HG02938 (cell line): Measurements from ENCODE around the gene MRGPRE.

Experiments
- ATAC-seq: cut with Tn5 transposase; IDR thresholded peaks from one replicate; pipeline ENCODE4 v1.9.1; 2021; ENCODE audit warnings: mild to moderate bottlenecking, moderate library complexity; ENCODE audit not compliant: unreplicated experiment

MRGPRE gene

DNA sequence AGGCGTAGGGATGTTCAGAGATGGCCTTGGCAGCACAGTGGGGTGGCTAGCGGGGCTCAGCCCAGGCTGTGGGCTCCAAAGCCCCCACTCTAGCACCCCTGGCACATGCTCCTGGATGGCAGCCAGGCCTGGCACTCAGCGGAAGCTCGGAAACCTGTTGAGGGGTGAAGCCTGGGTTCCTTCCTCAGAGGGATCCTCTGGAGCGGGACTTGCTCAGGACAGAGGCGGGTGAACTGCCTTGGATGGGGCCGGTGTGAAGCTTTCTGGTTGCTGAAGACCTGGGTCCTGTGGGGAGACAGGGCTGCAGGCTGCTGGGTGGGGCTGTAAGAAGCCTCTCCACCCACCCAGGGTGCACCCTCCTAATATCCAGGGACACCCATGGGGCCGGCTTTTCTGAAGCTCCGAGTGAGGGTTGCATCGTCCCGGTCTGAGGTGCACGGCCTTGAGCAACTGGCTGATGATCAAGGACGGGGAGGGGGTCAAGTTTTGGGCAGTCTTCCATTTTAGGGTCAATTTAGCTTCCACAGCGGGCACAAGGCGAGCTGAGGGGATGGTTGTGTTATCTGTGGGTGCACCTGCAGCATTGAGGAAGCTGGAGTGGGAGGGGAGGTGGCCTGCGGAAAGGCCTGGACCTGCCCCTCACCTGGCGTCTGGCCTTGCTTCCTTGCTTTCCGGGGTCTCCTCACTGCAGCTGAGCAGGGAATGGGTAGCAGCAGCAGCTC, 5.2 kb downstream of the MRGPRE start:
- no peak for ATAC-seq

DNA sequence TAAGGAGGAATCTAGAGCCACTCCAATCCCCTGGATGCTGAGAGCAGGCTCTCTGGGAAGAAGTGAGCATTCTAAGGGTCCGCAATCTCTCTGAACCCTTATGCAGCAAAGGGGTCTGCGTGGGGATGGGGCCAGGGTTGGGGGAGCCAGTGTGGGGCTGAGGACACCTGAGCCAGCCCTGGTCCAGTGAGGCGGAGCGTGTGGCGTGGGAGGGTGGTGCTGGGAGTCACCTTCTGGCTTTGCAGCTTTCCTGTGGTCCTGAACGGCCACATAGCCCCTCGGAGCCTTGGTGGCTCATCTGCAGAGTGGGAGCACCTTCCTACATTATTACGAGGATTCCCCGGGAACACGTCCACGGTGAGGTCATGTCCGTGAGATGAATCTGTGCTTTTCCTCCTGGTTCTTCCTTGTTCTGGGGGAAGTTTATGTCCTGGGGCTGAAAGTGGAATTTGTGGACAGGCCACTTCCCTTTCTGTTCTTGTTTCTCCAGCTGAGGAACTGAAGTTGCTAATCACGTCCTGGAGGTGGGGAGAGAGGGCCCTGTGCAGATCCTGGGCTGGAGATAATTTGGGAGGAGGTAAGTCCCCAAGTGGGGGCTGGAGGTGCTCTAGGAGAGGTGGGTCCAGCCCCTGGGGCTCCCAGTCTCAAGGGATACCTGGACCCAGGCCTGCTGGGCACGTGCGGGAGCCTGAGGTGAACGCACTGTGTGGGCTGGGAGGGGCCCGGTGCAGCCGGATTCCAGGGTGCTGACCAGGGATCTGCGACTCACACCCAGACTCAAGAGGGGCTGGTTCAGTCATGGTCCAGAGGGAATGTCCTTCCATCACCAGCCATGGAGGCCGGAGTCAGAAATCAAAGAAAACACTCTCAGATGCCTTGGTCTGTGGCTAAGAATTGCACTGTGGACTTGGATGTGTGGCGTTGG, 6.1 kb downstream of the MRGPRE start:
- no peak for ATAC-seq

DNA sequence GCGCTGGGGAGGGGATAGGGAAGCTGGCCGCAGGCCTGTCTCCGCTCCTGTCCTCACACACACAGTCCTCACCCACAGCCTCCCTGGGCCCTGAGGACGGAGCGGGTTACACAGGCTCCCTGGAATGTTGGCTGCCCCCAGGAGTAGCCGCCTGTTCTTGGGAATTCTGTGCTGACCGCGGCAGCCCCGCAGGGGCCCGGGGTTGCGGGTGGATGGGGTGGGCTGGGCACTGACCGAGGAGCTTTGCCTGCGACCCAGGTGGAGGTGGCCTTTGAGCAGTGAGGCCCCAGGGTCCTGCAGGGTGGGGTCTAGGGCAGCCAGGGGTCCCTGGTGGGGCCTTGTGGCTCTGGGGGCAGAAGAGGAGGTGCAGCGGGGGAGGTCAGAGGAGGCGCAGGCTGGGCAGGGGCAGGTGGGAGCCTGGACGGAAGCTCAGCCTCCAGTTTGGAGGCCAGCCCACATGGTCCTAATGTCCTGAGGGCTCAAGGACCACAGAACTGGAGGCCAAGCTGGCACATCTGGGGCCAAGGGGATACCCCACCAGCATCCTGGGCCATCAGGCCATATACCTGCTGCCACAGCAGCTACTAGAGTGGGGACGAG, 7.0 kb downstream of the MRGPRE start:
- ATAC-seq: no peak

DNA sequence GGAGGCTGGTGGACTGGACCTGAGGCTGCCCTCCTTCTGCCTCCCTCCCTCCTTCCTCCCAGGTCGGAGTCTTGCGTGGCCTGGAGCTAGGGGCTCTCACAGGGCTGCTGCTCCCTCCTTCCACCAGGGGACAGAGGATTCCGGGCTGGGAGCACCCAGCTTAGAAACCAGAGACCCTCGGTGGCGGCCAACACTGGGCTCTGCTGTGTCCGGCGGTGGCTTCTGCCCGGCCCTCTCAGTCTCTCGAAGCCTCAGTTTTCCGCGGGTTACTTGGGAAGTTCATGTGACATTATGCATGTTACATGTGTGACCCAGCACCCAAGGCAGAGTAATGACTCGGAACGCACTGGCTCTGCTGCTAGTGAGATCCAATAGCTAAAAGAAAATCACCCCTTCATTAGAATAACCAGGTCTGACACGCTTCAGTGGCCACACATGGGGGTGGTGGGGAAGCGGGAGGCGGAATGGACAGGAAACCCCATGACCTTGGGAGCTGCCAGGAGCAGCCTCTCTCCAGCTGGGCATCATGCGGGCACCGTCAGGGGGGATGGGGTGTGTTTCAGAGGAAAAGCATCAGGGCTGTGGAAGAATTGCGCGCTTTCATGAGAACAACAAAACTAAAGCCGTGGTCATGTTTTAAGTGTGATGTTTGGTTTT, 7.7 kb downstream of the MRGPRE start:
- ATAC-seq: no peak

DNA sequence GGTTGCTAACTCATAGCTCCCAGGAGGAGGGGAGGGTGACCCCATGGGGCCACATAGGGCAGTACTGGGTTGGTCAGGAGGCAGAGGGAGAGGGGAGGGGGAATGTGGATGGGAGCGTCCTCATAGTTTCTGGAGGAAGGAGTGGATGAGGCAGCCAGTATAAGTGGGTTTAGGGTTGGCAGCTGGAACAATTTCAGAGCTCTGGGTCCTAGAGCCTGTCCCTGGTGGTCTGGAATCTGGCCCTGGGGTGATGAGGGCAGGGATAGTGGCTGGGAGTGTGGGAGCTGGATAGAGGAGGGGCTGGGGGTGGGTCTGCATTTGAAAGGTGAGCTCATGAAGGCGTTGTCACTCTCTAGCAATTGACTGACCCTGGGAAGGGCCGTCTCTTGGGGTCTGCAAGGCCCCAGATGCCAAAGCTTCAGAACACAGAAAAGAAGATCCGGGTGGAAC, 8.3 kb downstream of the MRGPRE start:
- no peak for ATAC-seq

DNA sequence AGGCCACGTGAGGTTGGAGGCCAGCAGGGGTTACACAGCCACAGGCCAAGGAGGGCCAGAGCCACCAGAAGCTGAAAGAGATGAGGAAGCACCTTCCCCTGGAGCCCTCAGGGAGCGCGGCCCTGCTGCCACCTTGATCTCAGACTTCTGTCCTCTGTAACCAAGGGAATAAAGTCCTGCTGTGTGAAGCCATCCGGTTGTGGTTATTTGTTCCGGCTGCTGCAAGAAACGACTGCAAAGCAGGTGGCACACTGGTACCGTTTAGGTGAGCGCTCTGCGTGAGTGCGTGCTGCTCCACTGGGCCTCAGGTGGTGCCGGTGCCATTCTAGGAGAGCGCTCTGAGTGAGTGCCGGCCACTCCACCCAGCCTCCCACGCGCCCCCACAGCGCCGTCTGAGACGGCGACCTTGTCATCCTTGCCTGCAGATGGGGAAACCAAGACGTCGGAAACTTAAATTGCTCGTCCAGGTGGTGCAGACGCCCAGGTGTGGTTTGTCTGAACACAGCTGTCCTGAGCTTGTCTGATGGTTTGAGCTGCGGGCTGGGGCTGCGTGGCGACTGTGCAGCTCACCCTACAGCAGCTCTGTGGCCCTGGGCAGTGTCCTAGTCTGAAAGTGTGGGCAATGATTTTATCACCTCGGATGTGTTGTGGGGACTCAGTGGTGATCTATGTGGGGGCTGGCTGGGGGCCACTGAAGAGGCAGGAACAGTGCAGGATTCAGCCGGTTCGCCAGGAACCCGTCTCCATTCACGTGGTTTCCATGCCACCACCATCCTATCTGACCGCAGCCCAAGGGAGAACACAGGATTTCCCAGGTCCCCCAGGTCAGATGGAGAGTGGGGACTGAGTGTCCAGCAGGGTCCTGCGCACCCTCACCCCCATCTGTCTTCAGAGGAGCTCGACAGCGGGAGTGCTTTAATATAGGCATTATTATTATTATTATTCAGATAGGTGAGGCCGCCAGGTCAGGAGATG, 9.0 kb downstream of the MRGPRE start:
- ATAC-seq: no peak

DNA sequence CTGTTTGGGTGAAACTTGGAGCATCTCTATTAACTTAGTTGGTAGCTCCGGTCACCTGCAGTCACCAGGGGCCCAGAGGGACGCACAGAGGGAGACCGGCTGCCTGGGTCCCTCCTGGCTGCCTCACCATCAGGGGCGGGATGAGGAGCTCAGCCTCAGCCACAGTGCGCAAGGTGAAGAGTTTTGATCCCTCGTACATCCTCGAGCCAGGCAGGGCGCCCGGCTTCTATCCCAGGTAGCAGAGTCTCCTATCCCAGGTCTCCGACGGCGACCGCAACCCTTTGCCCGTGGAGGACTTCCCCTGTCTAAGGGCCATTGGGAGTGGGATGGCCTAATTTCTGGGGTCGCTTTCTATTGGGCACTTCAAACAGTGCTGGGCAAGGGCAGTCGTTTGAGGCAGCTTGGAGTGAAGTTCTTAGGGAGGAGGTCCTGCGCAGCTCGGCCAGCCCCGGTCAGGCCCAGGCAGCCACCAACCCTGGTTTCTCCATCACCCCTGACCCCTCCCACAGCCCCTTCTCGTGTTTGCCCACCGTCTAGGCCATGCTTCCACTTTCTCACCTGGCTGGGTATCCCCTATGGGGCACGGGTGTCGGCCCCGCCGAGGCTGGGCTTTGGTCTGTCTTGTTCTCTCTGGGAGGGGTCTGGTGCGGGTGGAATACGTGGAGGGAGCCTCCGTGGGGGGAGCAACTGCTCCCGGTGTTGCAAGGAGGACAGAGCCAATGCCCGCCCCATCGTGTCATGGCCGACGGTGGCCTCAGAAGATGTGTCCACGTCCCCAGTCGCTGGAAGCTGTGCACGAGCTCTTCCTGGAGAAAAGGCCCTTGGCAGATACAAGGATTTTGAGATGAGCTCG, 10.0 kb downstream of the MRGPRE start:
- no peak for ATAC-seq

DNA sequence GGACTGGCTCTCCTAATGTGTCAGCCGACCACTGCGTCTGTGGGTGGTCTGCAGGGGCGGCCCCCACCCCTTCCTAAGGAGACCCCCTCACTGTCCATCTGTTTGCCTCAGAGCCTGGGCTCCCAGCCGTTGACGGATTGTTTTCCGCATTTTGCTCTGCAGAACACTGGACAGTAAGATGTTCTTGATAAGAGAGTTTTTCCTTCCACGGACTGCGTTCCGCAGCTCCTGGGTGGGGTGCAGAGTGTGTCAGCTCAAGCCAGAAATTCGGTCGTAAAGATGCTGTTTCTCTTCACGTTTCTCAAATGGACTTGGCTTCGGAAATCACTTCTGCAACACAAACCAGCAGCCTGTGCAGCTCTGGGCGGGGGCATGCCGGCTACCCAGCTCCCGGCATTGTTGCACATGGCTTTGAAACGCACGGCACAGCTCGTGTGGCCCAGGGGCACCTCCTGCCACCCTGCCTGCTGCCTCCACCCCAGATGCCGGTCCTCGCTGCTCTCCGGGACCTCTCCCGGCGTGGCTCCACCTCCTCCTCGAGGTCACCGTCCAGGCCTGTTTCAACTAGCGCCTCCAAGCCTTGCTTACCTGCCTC, 10.7 kb downstream of the MRGPRE start:
- ATAC-seq: no peak

DNA sequence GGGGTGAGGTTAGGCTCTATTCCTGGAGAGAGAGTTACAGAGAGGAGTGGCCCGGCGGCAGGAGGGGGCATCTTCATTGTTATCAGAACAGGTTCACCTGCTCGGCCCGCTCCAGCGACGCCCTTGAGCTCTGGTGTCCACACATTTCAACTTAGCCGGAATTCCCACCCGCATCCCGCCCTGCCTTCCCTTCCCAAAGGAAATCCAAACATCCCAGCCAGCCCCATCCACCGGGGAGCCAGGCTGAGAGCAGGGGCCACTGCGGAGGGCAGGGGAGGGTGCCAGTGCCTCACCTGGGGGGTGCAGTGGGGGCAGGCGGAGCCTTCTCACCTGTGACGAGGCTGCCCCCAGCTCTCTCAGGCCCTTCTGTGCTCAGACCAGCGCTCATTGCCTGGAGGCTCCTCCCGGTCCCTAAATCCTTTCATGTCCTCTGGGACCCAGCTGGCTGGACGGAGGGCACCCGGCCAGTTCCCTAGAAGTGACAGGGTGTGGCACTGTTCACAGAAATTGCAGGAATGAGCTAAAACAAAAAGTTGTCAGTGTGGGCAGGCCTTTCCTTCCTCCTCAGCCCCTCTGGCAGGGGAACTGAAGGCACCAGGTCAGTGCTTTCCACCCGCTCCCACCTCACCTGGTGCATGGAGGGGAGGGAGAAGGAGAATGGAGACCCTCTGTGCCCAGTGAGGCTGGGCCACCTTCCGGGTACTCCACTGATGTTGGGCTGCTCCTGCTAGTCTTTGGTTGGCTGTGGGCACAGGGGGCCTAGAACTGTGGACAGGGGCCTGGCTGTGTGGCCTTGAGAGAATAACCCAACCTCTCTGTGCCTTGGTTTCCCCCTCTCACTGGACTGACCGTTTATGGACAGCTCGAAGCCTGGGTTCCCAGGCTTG, 11.5 kb downstream of the MRGPRE start:
- ATAC-seq: no peak

DNA sequence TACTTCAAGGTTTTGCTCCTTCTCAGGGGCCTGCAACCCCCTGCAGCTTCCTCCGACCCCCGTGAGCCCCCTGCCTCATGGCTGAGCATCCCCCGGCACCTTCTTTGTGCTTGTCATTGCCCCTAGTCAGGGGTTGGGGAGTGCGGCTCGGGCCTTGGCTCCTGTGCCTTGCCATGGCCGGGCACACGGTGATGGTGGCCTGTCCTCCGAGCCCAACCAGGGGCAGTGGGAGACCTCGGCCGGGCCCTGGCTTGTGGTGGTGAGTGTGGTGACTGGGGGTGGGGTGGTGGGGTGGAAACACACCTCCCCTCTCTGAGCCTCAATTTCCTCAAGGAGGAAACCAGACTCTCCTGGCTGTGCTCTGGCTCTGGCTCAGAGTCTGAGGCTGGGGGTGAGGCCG, 12.1 kb downstream of the MRGPRE start:
- no peak for ATAC-seq

DNA sequence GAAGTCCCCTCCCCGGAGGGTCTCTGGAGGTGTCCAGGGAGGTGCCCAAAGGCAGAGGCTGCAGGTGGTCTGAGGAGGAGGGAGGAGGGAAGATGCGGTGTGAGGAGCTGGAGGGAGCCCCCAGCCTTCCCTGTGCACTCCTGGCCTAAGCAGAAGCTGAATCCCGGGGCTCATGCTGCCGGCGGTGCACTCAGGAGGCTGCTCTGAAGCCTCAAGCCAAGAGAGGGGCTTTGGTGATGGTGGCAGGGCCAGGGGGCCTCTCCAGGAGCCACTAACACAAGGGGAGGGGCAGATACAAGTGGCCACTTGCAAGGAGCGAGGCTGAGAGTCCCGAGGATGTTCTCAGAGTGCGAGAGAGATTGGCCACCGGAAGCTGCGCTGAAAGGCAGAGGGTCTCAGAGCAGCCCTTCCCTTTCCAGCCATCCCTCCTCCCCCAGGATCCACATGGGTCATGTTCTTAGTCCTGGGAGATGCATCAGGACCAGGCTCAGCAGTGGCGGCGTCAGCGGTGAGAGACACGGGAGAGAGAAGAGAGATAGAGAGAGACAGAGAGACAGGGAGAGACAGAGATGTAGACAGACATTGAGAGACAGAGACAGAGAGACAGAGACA, 12.8 kb downstream of the MRGPRE start:
- ATAC-seq: no peak

DNA sequence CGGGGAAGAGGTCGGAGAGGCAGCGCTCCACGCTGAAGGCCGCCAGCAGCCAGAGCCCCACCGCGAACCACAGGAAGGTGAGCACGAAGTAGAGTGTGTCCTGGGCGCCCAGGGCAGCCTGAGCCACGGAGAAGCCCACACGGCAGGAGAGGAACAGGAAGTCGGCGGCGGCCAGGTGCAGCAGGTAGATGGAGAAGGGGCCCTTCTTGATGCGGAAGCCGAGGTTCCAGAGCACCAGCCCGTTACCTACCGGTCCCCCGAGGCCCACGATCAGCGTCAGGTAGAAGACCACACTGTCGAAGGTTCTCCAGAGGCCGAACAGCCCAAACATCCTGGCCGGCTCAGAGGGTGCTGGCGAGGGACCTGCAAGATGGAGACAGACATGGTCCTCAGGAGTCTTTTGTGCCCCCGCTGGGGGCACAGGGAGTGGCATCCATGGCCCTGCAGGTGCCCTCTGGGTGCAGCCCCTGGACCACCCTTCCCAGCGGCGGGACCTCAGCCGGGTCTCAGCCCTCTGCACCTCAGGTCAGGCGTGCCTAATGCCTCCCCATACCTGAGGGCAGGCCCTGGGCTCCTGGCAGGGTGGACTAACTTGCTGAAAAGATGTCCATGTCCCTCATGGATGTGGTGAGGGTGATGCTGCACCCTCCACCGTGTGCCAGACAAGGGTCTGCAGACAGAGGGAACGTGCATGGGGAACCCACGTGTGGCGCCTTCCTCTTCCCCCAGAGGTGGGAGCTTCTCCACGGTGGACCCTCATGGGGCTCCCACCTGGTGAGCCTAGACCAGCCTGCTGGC, 13.5 kb downstream of the MRGPRE start, which contains the start of gene MRGPRG:
Gene MRGPRG (minus strand): TSS at position 331 of the 798 bp plus-strand sequence. CDS start 0 bp downstream, at position 331.
- no peak for ATAC-seq

DNA sequence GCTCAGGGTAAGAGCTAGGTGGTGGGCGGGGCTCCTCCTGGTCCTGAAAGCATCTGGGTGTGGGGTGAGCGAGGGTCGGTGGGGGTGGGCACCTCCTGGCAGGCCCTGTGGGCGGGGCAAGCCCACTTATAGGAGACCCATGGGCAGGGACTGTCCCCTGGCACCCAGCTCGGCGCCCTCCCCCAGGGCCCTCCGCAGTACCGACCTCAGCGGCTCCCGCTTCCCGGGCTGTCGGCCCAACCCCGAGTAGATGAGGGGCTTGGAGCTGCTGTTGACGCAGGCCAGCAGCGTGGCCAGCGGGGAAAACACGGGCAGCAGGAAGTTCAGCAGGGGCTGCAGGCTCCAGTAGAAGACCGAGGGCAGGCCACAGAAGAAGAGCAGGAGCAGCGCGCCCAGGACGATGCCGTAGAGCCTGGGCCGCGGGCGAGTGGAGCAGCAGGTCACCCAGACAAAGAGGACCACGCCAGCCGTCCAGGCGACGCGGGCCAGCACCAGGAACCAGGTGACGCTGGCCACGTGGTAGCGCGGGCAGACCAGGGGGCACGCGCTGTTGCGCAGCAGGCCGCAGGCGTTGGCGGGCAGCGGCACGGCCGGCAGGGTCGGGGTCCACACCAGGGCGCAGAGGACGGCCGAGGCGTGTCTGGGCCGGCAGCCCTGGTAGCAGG, 14.3 kb downstream of the MRGPRE start:
- no peak for ATAC-seq

DNA sequence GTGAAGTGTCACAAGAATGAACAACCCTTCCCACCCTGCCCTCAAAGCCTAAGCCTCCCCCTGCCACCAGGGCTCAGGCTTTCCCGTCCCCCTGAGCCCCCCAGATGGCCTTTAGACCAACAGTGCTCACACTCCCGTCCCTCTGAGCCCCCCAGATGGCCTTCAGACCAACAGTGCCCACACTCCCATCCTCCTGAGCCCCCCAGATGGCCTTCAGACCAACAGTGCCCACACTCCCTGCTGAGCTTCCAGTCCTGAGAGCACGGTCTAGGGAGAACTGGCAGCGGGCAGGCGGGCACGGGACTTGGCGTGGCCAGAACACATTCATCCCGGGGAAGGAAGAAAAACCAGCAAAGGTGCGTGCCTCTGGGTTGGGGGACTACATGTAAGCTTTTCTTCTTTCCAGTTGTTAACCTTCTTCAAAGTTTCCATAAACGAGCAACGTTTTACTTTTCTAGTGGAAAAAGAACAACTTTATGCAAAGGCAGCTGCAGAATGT, 16.1 kb downstream of the MRGPRE start:
- ATAC-seq: no peak

DNA sequence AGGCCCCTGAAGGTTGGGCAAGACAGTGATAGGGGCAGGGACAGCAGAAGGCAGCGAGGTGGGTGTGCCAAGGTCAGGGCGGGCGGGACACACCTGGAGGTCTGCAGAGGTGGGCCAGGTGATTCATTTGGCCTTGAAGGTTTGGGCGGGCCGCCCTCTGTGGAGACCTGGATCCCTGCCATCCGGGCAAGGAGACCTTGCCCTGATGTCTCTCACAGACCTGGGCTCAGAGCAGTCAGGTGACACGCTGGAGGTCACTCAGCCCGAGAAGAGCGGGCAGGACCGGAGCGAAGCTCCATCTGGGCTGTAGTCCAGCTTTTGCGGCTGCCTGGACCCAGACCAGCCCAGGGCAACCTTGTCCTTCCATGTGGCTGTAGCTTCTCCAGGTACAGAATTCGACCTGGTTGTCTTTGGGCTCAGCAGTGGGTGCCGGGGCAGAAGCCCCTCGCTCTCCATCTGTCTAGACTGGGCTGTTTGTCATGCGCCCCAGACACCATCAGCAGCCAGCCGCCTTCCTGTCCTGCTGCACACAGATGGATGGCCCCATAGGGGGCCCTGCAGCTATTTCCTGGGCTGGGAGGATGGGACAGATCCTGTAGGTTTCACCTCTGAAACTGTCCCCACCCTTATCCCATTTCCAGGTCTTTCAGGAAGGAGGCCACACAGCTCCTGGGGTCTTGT, 16.7 kb downstream of the MRGPRE start:
- ATAC-seq: no peak
